Body of pancreas (tissue), 4 donors: ENCODE results near the gene CCSER1.

ENCODE experiments used
- CTCF ChIP-seq, 7 experiments: fragments of 450-650 bp in 4 of 7; fragments of 200-600 bp in 3 of 7; sonication (generic) in 3 of 7; IDR thresholded peaks; one replicate each; pipeline ENCODE4 v1.5.1; 2016 to 2019; ENCODE audit warnings: antibody characterized with exemption in 7 of 7
- POLR2A ChIP-seq, 3 donors: fragments of 450-650 bp; IDR thresholded peaks; one replicate each; pipeline ENCODE4 v1.6.1; 2016; ENCODE audit warnings: antibody characterized with exemption in 3 of 3, mild to moderate bottlenecking in 2 of 3

- no peak for TF ChIP-seq CTCF (IDR thresholded peaks at IDR 0.05)
- no peak for TF ChIP-seq POLR2A (IDR thresholded peaks at IDR 0.05)
These were observed 1195.8 kb downstream of the CCSER1 start for GRCh38 chr4:91322961-91323360.
